Erythroblast (primary cell): ENCODE results near the gene CENPX.
"Not testable (repeated sequence)": the region's sequence is repeated elsewhere in the genome, so short reads cannot be mapped to it uniquely, and the experiment has no call there.

Experiments used
- GATA1 ChIP-seq: IDR thresholded peaks from 2 replicates; pipeline ENCODE4 v1.6.1; 2011; ENCODE audit warnings: low read depth, mild to moderate bottlenecking, control low read depth, low read length, moderate library complexity
- POLR2A ChIP-seq: IDR thresholded peaks from 2 replicates; pipeline ENCODE4 v1.6.1; 2011; ENCODE audit warnings: mild to moderate bottlenecking, low read length

- TF ChIP-seq POLR2A, GATA1: not testable (repeated sequence)
Observed at GRCh38 chr17:81981511-81981910, 41.2 kb downstream of the CENPX start.
